ENCODE measurements around the gene CGB5.

CGB5 gene

GRCh38 chr19:49009828-49010227, 33.8 kb upstream of the CGB5 start:
- FAIRE-seq (no peak), DNase-seq (ENCODE audit: insufficient read length, low spot score) (no peak)
- TF ChIP-seq, protein P1, sequence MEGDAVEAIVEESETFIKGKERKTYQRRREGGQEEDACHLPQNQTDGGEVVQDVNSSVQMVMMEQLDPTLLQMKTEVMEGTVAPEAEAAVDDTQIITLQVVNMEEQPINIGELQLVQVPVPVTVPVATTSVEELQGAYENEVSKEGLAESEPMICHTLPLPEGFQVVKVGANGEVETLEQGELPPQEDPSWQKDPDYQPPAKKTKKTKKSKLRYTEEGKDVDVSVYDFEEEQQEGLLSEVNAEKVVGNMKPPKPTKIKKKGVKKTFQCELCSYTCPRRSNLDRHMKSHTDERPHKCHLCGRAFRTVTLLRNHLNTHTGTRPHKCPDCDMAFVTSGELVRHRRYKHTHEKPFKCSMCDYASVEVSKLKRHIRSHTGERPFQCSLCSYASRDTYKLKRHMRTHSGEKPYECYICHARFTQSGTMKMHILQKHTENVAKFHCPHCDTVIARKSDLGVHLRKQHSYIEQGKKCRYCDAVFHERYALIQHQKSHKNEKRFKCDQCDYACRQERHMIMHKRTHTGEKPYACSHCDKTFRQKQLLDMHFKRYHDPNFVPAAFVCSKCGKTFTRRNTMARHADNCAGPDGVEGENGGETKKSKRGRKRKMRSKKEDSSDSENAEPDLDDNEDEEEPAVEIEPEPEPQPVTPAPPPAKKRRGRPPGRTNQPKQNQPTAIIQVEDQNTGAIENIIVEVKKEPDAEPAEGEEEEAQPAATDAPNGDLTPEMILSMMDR (IDR thresholded peaks at IDR 0.05; ENCODE audit: insufficient read depth, missing control alignments) = no peak

DNA sequence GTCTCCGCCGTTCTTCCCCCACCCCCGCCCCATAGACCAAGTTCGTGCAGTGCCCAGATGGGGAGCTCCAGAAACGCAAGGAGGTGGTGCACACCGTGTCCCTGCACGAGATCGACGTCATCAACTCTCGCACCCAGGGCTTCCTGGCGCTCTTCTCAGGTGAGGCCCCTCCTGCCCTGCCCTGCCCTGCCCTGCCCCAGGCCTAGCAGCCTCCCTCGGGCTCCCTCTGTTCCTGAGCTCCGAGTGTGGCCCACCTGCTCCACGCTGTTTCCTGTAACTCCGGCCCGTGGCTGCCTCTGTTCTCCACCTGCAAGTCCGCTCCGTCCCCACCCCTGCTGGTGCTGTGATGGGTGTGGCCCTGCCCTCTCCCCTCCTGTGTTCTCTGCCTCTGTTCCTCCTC, 33.2 kb upstream of the CGB5 start:
- DNase-seq (ENCODE audit: insufficient read length, low spot score) = no peak
- FAIRE-seq = no peak
- TF ChIP-seq, protein P1 (IDR thresholded peaks at IDR 0.05; ENCODE audit: insufficient read depth, missing control alignments) = no peak

GRCh38 chr19:49011194-49011593, 32.5 kb upstream of the CGB5 start:
- DNase-seq (ENCODE audit: insufficient read length, low spot score) = no peak
- no peak for FAIRE-seq
- TF ChIP-seq, protein P1 (IDR thresholded peaks at IDR 0.05; ENCODE audit: insufficient read depth, missing control alignments) = no peak

DNA sequence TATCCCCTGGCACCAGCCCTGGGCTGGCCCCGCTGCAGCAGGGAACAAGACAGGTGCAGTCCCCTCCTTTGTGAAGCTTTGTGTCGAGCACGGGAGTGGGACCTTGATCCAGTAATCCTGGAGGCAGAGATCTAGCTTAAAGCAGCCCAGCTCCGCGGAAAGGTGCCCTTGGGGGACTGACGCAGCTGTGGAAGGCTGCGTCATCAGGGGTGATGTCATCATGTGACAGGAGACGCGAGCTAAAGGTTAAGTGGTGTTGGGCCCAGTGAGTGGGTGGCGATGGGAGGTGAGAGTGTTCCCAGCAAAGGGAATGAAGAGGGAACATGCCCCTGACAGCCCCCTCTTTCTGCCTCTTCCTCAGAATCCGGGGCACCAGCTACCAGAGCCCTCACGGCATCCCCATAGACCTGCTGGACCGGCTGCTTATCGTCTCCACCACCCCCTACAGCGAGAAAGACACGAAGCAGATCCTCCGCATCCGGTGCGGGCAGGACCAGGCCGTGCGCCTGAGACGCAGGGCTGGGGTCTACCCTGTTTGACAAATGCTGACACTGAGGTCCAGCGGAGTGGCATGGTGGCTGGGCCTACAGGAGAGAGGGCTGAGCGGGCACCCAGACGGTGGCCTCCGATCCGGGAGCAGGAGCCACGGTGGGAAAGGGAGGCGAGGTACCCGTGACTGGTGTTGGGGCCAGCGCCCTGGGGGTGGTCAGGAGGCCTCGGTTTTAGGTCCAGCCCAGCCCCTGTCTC, 29.4 kb upstream of the CGB5 start:
- TF ChIP-seq, protein P1 (IDR thresholded peaks at IDR 0.05; ENCODE audit: insufficient read depth, missing control alignments) = no peak
- no peak for FAIRE-seq
- no peak for DNase-seq (ENCODE audit: insufficient read length, low spot score)

GRCh38 chr19:49014870-49015255, 28.8 kb upstream of the CGB5 start:
- no peak for DNase-seq (ENCODE audit: insufficient read length, low spot score)
- FAIRE-seq = no peak

GRCh38 chr19:49016067-49016839, 27.4 kb upstream of the CGB5 start:
- DNase-seq (ENCODE audit: insufficient read length, low spot score) = no peak
- TF ChIP-seq, protein P1 (IDR thresholded peaks at IDR 0.05; ENCODE audit: insufficient read depth, missing control alignments) = no peak

More at GRCh38 chr19:49014870-49015255, 28.8 kb upstream of the CGB5 start:
- TF ChIP-seq, protein P1 (IDR thresholded peaks at IDR 0.05; ENCODE audit: insufficient read depth, missing control alignments) = no peak

More at GRCh38 chr19:49016067-49016839, 27.4 kb upstream of the CGB5 start:
- FAIRE-seq = no peak

All from D721Med (cell line).